ENCODE measurements around the gene SLC6A17. TPM values are rescaled to one million over a fixed set of nuclear protein-coding genes. Genes with fewer than 3 reads are reported as not detected.

SLC6A17 gene
- total RNA-seq, 1 donor from 2014 or later: not detected

- no peaks in the 10 kb centered on the region for H3K9me3 ChIP-seq
- peaks cover 22% of the 10 kb centered on the region for H3K27me3 ChIP-seq (ENCODE audit: low read depth)
- intact Hi-C loops (cut with DNase I): no loop called here
- H3K4me3 ChIP-seq: no peak overlapping the region
- TF ChIP-seq, protein P1, sequence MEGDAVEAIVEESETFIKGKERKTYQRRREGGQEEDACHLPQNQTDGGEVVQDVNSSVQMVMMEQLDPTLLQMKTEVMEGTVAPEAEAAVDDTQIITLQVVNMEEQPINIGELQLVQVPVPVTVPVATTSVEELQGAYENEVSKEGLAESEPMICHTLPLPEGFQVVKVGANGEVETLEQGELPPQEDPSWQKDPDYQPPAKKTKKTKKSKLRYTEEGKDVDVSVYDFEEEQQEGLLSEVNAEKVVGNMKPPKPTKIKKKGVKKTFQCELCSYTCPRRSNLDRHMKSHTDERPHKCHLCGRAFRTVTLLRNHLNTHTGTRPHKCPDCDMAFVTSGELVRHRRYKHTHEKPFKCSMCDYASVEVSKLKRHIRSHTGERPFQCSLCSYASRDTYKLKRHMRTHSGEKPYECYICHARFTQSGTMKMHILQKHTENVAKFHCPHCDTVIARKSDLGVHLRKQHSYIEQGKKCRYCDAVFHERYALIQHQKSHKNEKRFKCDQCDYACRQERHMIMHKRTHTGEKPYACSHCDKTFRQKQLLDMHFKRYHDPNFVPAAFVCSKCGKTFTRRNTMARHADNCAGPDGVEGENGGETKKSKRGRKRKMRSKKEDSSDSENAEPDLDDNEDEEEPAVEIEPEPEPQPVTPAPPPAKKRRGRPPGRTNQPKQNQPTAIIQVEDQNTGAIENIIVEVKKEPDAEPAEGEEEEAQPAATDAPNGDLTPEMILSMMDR (IDR thresholded peaks at IDR 0.05): no peak
- DNase-seq (no peak), ATAC-seq (no peak)
- H3K36me3 ChIP-seq: no peaks in the 10 kb centered on the region
- H3K4me1 ChIP-seq: no peaks in the 10 kb centered on the region
- no peak overlapping the region for H3K27ac ChIP-seq
Observed at GRCh38 chr1:110184446-110184845, 34.2 kb downstream of the SLC6A17 start.

DNA sequence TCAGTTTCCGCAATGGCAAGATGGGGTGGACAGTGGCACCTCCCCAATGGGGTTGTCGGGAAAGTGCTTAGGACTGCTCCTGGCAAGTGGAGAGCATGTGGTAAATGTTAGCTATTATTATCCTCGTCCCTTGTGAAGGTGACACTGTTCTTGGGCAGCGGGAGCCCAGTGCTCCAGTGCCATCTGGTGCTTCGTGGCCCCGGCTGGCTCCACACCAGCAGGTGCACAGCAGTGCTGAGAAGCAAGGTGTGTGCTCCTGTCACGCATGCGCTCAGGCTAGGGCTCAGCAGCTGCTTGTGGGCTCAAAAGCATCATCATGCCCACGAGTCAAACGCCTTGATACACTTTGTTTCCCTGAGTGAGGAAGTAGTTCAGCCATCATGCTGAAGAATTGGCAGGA lies 34.9 kb downstream of the SLC6A17 start:
- Histone ChIP-seq H3K4me1 (no peaks in the 10 kb centered on the region), H3K4me3 (no peak overlapping the region), H3K27me3 (ENCODE audit: low read depth) (peaks cover 22% of the 10 kb centered on the region), H3K9me3 (no peaks in the 10 kb centered on the region), H3K27ac (no peak overlapping the region), H3K36me3 (no peaks in the 10 kb centered on the region)
- intact Hi-C loops (cut with DNase I): no loop called here
- DNase-seq (no peak), ATAC-seq (no peak)
- TF ChIP-seq, protein P1 (IDR thresholded peaks at IDR 0.05): no peak

DNA sequence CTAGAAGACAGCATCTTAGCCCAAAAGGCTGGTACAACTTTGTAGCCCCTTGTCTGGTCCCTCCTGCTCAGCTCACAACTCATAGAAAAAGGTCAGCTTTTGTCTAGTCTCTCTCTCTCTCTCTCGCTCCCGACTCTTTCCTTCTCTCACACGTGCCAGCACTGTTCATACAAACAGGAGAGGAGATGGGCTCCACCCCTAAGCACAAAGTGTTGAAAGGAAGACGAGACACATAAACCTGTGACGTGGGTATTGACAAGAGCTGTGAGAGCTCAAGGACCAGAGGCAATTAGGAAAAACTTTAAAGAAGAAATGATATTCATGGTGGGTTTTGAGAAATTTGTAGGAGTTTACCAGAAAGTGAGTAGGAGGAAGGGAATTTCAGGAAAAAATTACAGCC lies 36.3 kb downstream of the SLC6A17 start:
- Histone ChIP-seq H3K36me3 (no peaks in the 10 kb centered on the region), H3K4me1 (no peaks in the 10 kb centered on the region), H3K27ac (no peak overlapping the region), H3K9me3 (no peaks in the 10 kb centered on the region), H3K27me3 (ENCODE audit: low read depth) (peaks cover 17% of the 10 kb centered on the region), H3K4me3 (no peak overlapping the region)
- DNase-seq: no peak
- intact Hi-C loops (cut with DNase I): no loop called here
- ATAC-seq: no peak
- TF ChIP-seq, protein P1 (IDR thresholded peaks at IDR 0.05): no peak

DNA sequence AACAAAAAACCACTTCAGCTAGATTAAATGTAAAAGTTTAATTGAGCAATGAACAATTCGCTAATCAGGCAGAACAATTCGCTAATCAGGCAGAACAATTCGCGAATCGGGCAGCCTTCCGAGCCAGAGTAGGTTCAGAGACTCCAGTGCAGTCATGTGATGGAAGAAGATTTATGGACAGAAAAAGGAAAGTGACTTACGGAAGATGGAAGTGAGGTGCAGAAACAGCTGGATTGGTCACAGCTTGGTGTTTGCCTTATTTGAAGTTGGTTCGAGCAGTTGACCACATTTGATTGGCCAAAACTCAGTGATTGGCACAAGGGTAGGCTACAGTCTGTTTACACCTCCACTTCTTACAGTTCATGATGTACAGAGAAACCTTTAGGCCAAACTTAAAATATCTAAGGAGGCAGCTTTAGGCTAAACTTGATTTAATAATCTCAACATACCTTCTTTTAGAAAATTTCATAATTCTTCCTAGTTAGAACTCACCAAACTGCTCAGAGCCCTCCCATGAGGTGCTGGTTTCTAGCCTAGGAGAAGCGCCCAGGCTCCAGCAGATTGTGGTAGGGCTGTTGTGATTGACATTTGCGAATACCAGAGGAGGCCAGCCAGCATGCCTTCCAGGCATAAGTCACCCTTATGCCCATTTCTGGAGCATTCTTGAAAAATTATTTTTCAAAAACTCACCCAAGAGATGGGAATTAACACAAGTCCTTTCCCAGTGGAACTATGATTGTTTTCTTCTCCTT lies 37.0 kb downstream of the SLC6A17 start:
- no peaks in the 10 kb centered on the region for H3K4me1 ChIP-seq
- peaks cover 17% of the 10 kb centered on the region for H3K27me3 ChIP-seq (ENCODE audit: low read depth)
- ATAC-seq (no peak), DNase-seq (no peak)
- TF ChIP-seq, protein P1 (IDR thresholded peaks at IDR 0.05): no peak
- H3K27ac ChIP-seq: no peak overlapping the region
- intact Hi-C loops (cut with DNase I): no loop called here
- H3K4me3 ChIP-seq: no peak overlapping the region
- no peaks in the 10 kb centered on the region for H3K9me3 ChIP-seq
- no peaks in the 10 kb centered on the region for H3K36me3 ChIP-seq

DNA sequence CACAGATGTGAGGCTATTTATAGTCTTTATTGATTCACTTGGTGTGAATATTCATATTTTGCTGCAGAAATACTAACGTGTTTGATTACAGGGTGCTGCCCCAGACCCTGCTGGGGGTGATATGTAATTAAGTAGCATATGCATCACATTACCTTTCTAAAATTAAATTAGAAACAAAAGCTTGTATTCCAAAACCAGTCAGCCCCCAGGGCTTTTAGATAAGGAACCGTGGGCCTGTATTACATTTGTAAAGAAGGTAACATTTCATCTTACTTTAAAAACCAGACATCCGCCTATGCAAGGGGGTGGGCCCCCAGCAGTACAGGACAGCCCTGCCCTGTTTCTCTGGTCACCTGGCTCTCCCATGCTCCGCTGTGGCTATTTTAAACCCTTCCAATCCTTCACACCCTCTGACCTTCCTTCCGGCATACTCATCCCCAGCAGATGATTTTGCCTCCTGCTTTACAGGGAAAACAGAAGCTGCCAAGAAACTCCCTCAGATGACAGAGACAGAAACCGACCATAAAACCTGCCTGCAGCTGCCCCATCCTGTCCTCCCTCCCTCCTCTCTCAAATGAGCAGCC lies 37.8 kb downstream of the SLC6A17 start:
- intact Hi-C loops (cut with DNase I): no loop called here
- TF ChIP-seq, protein P1 (IDR thresholded peaks at IDR 0.05): no peak
- no peaks in the 10 kb centered on the region for H3K9me3 ChIP-seq
- no peak overlapping the region for H3K27ac ChIP-seq
- ATAC-seq (no peak), DNase-seq (no peak)
- H3K36me3 ChIP-seq: no peaks in the 10 kb centered on the region
- H3K27me3 ChIP-seq (ENCODE audit: low read depth): peaks cover 11% of the 10 kb centered on the region
- H3K4me3 ChIP-seq: no peak overlapping the region
- H3K4me1 ChIP-seq: no peaks in the 10 kb centered on the region
